BE2C (cell line): ENCODE data around the gene RALGAPA2.

ENCODE experiments used
- DNase-seq: peaks from one replicate; pipeline ENCODE4 v3.0.0-alpha.2; 2020
- H3K27me3 ChIP-seq: fragments of 250-450 bp; sonication (Bioruptor Pico); 2 replicates; pipeline ENCODE4 v1.5.1; 2020; ENCODE audit warnings: mild to moderate bottlenecking
- H3K36me3 ChIP-seq: fragments of 250-450 bp; sonication (Bioruptor Pico); 2 replicates; pipeline ENCODE4 v1.5.1; 2020; ENCODE audit warnings: mild to moderate bottlenecking
- H3K4me1 ChIP-seq: fragments of 250-450 bp; sonication (Bioruptor Pico); 2 replicates; pipeline ENCODE4 v1.5.1; 2020
- H3K4me3 ChIP-seq: 2 replicates; pipeline ENCODE4 v1.5.1; 2011; ENCODE audit warnings: low read depth, low read length
- H3K9me3 ChIP-seq: fragments of 250-450 bp; sonication (Bioruptor Pico); 2 replicates; pipeline ENCODE4 v1.5.1; 2020
- TF ChIP-seq, protein P1 (sequence below): IDR thresholded peaks from 2 replicates; pipeline ENCODE4 v1.5.1; 2012; ENCODE audit warnings: mild to moderate bottlenecking, low read depth, low read length

Gene RALGAPA2

GRCh38 chr20:20454850-20455627 lies 257.4 kb downstream of the RALGAPA2 start:
- Histone ChIP-seq H3K36me3 (no peaks in the 10 kb centered on the region), H3K27me3 (no peaks in the 10 kb centered on the region), H3K4me1 (peaks cover 20% of the 10 kb centered on the region), H3K4me3 (no peak overlapping the region), H3K9me3 (no peaks in the 10 kb centered on the region)
- DNase-seq: no peak
- TF ChIP-seq, protein P1, sequence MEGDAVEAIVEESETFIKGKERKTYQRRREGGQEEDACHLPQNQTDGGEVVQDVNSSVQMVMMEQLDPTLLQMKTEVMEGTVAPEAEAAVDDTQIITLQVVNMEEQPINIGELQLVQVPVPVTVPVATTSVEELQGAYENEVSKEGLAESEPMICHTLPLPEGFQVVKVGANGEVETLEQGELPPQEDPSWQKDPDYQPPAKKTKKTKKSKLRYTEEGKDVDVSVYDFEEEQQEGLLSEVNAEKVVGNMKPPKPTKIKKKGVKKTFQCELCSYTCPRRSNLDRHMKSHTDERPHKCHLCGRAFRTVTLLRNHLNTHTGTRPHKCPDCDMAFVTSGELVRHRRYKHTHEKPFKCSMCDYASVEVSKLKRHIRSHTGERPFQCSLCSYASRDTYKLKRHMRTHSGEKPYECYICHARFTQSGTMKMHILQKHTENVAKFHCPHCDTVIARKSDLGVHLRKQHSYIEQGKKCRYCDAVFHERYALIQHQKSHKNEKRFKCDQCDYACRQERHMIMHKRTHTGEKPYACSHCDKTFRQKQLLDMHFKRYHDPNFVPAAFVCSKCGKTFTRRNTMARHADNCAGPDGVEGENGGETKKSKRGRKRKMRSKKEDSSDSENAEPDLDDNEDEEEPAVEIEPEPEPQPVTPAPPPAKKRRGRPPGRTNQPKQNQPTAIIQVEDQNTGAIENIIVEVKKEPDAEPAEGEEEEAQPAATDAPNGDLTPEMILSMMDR: no peak

DNA sequence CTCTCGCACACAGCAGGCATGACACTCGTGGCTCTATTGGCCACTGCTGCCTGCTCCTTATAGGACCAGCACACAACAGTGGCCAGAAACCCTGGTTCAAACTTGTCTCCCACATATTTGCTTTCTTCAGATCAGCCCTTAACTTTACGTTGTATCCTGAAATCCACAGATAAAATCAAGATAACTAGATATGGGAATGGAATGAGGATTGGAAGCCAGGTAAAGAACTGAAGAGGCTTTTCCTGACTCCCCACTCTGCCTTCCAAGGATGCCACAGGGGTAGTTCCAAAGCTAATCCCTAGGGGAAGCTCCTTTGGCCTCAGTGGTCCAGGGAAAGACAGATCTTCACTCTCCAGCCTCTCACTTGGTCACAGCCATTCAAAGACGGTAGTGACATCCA lies 258.1 kb downstream of the RALGAPA2 start:
- Histone ChIP-seq H3K4me3 (no peak overlapping the region), H3K27me3 (no peaks in the 10 kb centered on the region), H3K9me3 (no peaks in the 10 kb centered on the region), H3K36me3 (no peaks in the 10 kb centered on the region), H3K4me1 (peaks cover 23% of the 10 kb centered on the region)
- DNase-seq: no peak
- TF ChIP-seq, protein P1: no peak

GRCh38 chr20:20452254-20452676 lies 260.2 kb downstream of the RALGAPA2 start:
- H3K36me3 ChIP-seq: no peaks in the 10 kb centered on the region
- no peaks in the 10 kb centered on the region for H3K9me3 ChIP-seq
- H3K27me3 ChIP-seq: no peaks in the 10 kb centered on the region
- TF ChIP-seq, protein P1: peak; percentile 42
- peak; percentile 86 for DNase-seq
- H3K4me3 ChIP-seq: peak overlapping the region; percentile 49
- peaks cover 29% of the 10 kb centered on the region for H3K4me1 ChIP-seq

DNA sequence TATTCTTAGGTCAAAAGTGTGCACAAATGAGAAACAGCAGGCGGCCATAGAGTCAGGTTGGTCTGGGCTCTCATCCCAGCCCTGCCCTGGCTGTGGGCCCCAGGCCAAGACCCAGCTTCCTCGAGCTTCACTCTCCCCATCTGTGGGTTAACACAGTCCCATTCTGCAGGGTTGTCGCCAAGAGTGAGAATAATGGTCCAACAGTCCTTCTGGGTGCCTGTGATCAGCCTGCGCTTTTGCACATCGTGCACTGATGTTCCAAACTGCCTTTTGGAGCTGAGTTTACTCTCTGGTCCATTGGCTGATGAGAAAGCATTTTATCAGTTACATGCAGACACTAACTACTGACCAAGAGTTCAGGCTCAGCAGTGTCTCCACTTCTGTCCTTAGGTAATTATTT lies 261.9 kb downstream of the RALGAPA2 start:
- H3K27me3 ChIP-seq: no peaks in the 10 kb centered on the region
- peak; percentile 69 for DNase-seq
- TF ChIP-seq, protein P1: 0 out of 2 replicates have a peak, but pooled peaks have one; percentile 2
- peaks cover 32% of the 10 kb centered on the region for H3K4me1 ChIP-seq
- no peaks in the 10 kb centered on the region for H3K9me3 ChIP-seq
- no peak overlapping the region for H3K4me3 ChIP-seq
- H3K36me3 ChIP-seq: no peaks in the 10 kb centered on the region

- H3K36me3 ChIP-seq: no peaks in the 10 kb centered on the region
- TF ChIP-seq, protein P1: no peak
- peaks cover 32% of the 10 kb centered on the region for H3K4me1 ChIP-seq
- no peak for DNase-seq
- no peaks in the 10 kb centered on the region for H3K9me3 ChIP-seq
- no peaks in the 10 kb centered on the region for H3K27me3 ChIP-seq
- no peak overlapping the region for H3K4me3 ChIP-seq
These were observed 263.6 kb downstream of the RALGAPA2 start for GRCh38 chr20:20448881-20449280.

- TF ChIP-seq, protein P1: no peak
- H3K27me3 ChIP-seq: no peaks in the 10 kb centered on the region
- no peaks in the 10 kb centered on the region for H3K9me3 ChIP-seq
- H3K4me3 ChIP-seq: no peak overlapping the region
- no peaks in the 10 kb centered on the region for H3K36me3 ChIP-seq
- DNase-seq: no peak
- peaks cover 23% of the 10 kb centered on the region for H3K4me1 ChIP-seq
These were observed 265.2 kb downstream of the RALGAPA2 start for GRCh38 chr20:20447196-20447595.
